ENCODE data around the gene JMJD8. TPM values are rescaled to one million over a fixed set of nuclear protein-coding genes. Genes with fewer than 3 reads are reported as not detected.

Gene JMJD8
- total and polyA plus RNA-seq, 4 donors, result 21.2 to 52.6 (median 33.4) TPM

- Histone ChIP-seq H3K36me3 (ENCODE audit: control insufficient read depth in 4 of 4, insufficient read depth in 3 of 4, low read depth in 1 of 4, low read length in 3 of 4) (peaks cover 0 to 1% (median 0%) of the 10 kb centered on the region in 4 donors), H3K4me3 (ENCODE audit: low read depth in 1 of 3, low read length in 3 of 3) (peak overlapping the region; percentile 66 to 95 (median 73)), H3K4me1 (ENCODE audit: control insufficient read depth in 4 of 4, insufficient read depth in 4 of 4, low read length in 3 of 4) (peaks cover 27 to 71% (median 48%) of the 10 kb centered on the region in 4 donors), H3K27ac (ENCODE audit: low read depth in 1 of 2, low read length in 2 of 2) (peak overlapping the region; percentile 65 to 89), H3K9me3 (ENCODE audit: control insufficient read depth in 4 of 4, low read length in 3 of 4) (no peaks in the 10 kb centered on the region), H3K27me3 (ENCODE audit: control insufficient read depth in 4 of 4, insufficient read depth in 4 of 4, low read length in 3 of 4) (no peaks in the 10 kb centered on the region), H3K9ac (ENCODE audit: low read depth in 1 of 2, low read length in 2 of 2) (peak overlapping the region in 1 of 2 donors; percentile 90)
- DNase-seq (ENCODE audit: low spot score), result peak; percentile 63
- 2% methylated on average over 72 of the region's 72 CpGs for WGBS
- TF ChIP-seq RAD21 (IDR thresholded peaks at IDR 0.05) (peak in 1 of 2 donors; percentile 9), MAX (IDR thresholded peaks at IDR 0.05) (no peak), ZBTB33 (IDR thresholded peaks at IDR 0.05) (no peak), REST (IDR thresholded peaks at IDR 0.05) (no peak), HNF4G (IDR thresholded peaks at IDR 0.05) (no peak), HNF4A (conservative IDR thresholded peaks at IDR 0.05) (peak; percentile 13 to 34), YY1 (IDR thresholded peaks at IDR 0.05) (no peak), GABPA (IDR thresholded peaks at IDR 0.05 in 1 of 2, conservative IDR thresholded peaks at IDR 0.05 in 1 of 2) (peak in 1 of 2 donors; percentile 21), JUND (IDR thresholded peaks at IDR 0.05) (no peak), RXRA (IDR thresholded peaks at IDR 0.05) (peak in 1 of 2 donors; percentile 49), TAF1 (conservative IDR thresholded peaks at IDR 0.05) (no peak), NR2F2 (IDR thresholded peaks at IDR 0.05) (peak; percentile 29)
These were observed 41.7 kb downstream of the JMJD8 start for GRCh38 chr16:642189-643049.

GRCh38 chr16:641326-642188, 42.6 kb downstream of the JMJD8 start, which contains the start of gene MCRIP2:
Gene MCRIP2 (plus strand): TSS chr16:641828. CDS start chr16:641992, 164 bp downstream.
- H3K4me1 ChIP-seq (ENCODE audit: control insufficient read depth in 4 of 4, insufficient read depth in 4 of 4, low read length in 3 of 4), result peaks cover 27 to 65% (median 41%) of the 10 kb centered on the region in 4 donors
- no peaks in the 10 kb centered on the region for H3K9me3 ChIP-seq (ENCODE audit: control insufficient read depth in 4 of 4, low read length in 3 of 4)
- WGBS, result 1% methylated on average over 81 of the region's 81 CpGs
- TF ChIP-seq NR2F2 (IDR thresholded peaks at IDR 0.05) (no peak), YY1 (IDR thresholded peaks at IDR 0.05) (peak; percentile 45), RAD21 (IDR thresholded peaks at IDR 0.05) (peak in 1 of 2 donors; percentile 14), EGR1 (IDR thresholded peaks at IDR 0.05; ENCODE audit: low read depth in 2 of 2) (peak in 1 of 2 donors; percentile 85), REST (IDR thresholded peaks at IDR 0.05) (peak; percentile 33), HNF4G (IDR thresholded peaks at IDR 0.05) (no peak), SP1 (IDR thresholded peaks at IDR 0.05) (peak; percentile 48), FOXA1 (IDR thresholded peaks at IDR 0.05) (peak; percentile 19)
- H3K4me3 ChIP-seq (ENCODE audit: low read depth in 1 of 3, low read length in 3 of 3), result peak within 1 kb of the TSS; percentile 66 to 95 (median 73)
- peak within 1 kb of the TSS; percentile 65 to 89 for H3K27ac ChIP-seq (ENCODE audit: low read depth in 1 of 2, low read length in 2 of 2)
- H3K36me3 ChIP-seq (ENCODE audit: control insufficient read depth in 4 of 4, insufficient read depth in 3 of 4, low read depth in 1 of 4, low read length in 3 of 4), result peaks cover 0 to 1% (median 0%) of the 10 kb centered on the region in 4 donors
- peak; percentile 85 for DNase-seq (ENCODE audit: low spot score)
- H3K9ac ChIP-seq (ENCODE audit: low read depth in 1 of 2, low read length in 2 of 2), result peak within 1 kb of the TSS in 1 of 2 donors; percentile 90
- H3K27me3 ChIP-seq (ENCODE audit: control insufficient read depth in 4 of 4, insufficient read depth in 4 of 4, low read length in 3 of 4), result no peaks in the 10 kb centered on the region
